ENCODE data around the gene CHCHD4.

DNA sequence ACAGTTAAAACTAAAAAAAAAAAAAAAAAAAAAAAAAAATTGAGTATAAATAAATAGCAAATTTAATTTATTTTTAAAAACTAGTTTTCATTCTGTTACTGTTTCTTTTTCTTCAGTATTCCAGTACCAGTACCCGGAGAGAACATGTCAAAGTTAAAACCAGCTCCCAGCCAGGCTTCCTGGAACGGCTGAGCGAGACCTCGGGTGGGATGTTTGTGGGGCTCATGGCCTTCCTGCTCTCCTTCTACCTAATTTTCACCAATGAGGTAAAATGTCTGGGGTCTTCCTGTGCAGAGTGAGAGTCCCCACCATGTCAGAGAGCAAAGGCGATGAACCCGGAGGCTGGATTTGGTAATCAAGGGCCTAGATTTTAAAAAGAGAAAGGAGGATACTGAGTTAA lies 4.6 kb upstream of the CHCHD4 start:
- TF ChIP-seq REST (IDR thresholded peaks at IDR 0.05; ENCODE audit: unreplicated experiment) (no peak), POLR2AphosphoS5 (IDR thresholded peaks at IDR 0.05; ENCODE audit: low read depth) (no peak), EZH2 (IDR thresholded peaks at IDR 0.05; ENCODE audit: low read depth, unreplicated experiment) (no peak), CREB1 (CRISPR knock-in tag; IDR thresholded peaks at IDR 0.05; ENCODE audit: low read depth) (no peak), ETS1 (IDR thresholded peaks at IDR 0.05) (no peak), JUNB (IDR thresholded peaks at IDR 0.05; ENCODE audit: unreplicated experiment) (no peak), EZH2phosphoT487 (IDR thresholded peaks at IDR 0.05; ENCODE audit: unreplicated experiment) (no peak), STAT1 (IDR thresholded peaks at IDR 0.05; ENCODE audit: unreplicated experiment) (no peak), ZNF114 (CRISPR knock-in tag; IDR thresholded peaks at IDR 0.05) (no peak), NANOG (IDR thresholded peaks at IDR 0.05; ENCODE audit: borderline replicate concordance) (no peak), ZNF331 (CRISPR knock-in tag; IDR thresholded peaks at IDR 0.05; ENCODE audit: low read depth) (no peak)
- TF ChIP-seq, protein P1, sequence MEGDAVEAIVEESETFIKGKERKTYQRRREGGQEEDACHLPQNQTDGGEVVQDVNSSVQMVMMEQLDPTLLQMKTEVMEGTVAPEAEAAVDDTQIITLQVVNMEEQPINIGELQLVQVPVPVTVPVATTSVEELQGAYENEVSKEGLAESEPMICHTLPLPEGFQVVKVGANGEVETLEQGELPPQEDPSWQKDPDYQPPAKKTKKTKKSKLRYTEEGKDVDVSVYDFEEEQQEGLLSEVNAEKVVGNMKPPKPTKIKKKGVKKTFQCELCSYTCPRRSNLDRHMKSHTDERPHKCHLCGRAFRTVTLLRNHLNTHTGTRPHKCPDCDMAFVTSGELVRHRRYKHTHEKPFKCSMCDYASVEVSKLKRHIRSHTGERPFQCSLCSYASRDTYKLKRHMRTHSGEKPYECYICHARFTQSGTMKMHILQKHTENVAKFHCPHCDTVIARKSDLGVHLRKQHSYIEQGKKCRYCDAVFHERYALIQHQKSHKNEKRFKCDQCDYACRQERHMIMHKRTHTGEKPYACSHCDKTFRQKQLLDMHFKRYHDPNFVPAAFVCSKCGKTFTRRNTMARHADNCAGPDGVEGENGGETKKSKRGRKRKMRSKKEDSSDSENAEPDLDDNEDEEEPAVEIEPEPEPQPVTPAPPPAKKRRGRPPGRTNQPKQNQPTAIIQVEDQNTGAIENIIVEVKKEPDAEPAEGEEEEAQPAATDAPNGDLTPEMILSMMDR (conservative IDR thresholded peaks at IDR 0.05; ENCODE audit: low read depth in 2 of 2) = no peak

Data from GM23338 (cell line).